Measurements from ENCODE around the gene SNAP25. TPM values are rescaled to one million over a fixed set of nuclear protein-coding genes. Genes with fewer than 3 reads are reported as not detected.

SNAP25 gene
- total and polyA plus RNA-seq, 10 of the 15 experiments (the other 5 are each of a cell fraction or from before 2014, with no cell fraction given), result not detected

DNA sequence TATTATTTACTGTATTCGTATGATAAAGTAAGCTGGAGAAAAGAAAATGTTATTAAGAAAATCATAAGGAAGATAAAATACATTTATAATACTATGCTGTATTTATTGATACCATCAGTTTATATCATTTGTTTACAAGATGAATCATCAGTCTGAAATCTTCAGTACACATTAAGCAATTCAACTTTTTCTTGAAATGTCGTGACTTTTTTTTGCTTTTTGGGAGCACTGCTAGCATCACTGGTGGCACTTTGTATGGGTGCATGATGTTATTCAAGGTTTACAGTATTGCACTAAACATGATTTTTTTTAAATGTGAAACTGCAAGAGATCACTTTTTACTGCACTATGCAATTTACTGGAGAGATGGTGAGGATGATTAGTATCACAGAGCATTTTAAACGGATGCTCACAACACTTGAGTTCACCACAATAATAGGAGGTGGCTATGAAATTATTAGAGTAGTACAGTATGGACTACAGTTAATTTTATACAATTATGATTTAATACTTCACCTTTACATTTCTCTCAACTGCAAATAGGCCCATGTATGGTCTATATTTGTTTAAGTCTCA lies 85.9 kb downstream of the SNAP25 start (continued):
- TF ChIP-seq, protein P1, sequence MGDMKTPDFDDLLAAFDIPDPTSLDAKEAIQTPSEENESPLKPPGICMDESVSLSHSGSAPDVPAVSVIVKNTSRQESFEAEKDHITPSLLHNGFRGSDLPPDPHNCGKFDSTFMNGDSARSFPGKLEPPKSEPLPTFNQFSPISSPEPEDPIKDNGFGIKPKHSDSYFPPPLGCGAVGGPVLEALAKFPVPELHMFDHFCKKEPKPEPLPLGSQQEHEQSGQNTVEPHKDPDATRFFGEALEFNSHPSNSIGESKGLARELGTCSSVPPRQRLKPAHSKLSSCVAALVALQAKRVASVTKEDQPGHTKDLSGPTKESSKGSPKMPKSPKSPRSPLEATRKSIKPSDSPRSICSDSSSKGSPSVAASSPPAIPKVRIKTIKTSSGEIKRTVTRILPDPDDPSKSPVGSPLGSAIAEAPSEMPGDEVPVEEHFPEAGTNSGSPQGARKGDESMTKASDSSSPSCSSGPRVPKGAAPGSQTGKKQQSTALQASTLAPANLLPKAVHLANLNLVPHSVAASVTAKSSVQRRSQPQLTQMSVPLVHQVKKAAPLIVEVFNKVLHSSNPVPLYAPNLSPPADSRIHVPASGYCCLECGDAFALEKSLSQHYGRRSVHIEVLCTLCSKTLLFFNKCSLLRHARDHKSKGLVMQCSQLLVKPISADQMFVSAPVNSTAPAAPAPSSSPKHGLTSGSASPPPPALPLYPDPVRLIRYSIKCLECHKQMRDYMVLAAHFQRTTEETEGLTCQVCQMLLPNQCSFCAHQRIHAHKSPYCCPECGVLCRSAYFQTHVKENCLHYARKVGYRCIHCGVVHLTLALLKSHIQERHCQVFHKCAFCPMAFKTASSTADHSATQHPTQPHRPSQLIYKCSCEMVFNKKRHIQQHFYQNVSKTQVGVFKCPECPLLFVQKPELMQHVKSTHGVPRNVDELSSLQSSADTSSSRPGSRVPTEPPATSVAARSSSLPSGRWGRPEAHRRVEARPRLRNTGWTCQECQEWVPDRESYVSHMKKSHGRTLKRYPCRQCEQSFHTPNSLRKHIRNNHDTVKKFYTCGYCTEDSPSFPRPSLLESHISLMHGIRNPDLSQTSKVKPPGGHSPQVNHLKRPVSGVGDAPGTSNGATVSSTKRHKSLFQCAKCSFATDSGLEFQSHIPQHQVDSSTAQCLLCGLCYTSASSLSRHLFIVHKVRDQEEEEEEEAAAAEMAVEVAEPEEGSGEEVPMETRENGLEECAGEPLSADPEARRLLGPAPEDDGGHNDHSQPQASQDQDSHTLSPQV (IDR thresholded peaks at IDR 0.05), result no peak
- TF ChIP-seq FOS (IDR thresholded peaks at IDR 0.05; ENCODE audit: borderline replicate concordance, extremely low read depth, insufficient read length) (no peak), SRF (IDR thresholded peaks at IDR 0.05; ENCODE audit: low read depth in 2 of 2, low read length in 2 of 2) (no peak), CREB1 (IDR thresholded peaks at IDR 0.05; ENCODE audit: low read depth) (no peak), KDM1A (IDR thresholded peaks at IDR 0.05; ENCODE audit: borderline replicate concordance) (no peak), SUPT20H (IDR thresholded peaks at IDR 0.05; ENCODE audit: borderline replicate concordance, control insufficient read depth, low read depth, low read length) (no peak), ASH2L (IDR thresholded peaks at IDR 0.05; ENCODE audit: borderline replicate concordance, low read depth) (no peak), ZBED1 (IDR thresholded peaks at IDR 0.05; ENCODE audit: borderline replicate concordance) (no peak), EED (IDR thresholded peaks at IDR 0.05; ENCODE audit: low read depth) (no peak), HDAC2 (IDR thresholded peaks at IDR 0.05) (no peak), BHLHE40 (IDR thresholded peaks at IDR 0.05; ENCODE audit: borderline replicate concordance in 1 of 2, low read depth in 2 of 2, low read length in 1 of 2) (no peak), TCF12 (IDR thresholded peaks at IDR 0.05; ENCODE audit: low read depth, low read length) (no peak)
- TF ChIP-seq, protein P2, sequence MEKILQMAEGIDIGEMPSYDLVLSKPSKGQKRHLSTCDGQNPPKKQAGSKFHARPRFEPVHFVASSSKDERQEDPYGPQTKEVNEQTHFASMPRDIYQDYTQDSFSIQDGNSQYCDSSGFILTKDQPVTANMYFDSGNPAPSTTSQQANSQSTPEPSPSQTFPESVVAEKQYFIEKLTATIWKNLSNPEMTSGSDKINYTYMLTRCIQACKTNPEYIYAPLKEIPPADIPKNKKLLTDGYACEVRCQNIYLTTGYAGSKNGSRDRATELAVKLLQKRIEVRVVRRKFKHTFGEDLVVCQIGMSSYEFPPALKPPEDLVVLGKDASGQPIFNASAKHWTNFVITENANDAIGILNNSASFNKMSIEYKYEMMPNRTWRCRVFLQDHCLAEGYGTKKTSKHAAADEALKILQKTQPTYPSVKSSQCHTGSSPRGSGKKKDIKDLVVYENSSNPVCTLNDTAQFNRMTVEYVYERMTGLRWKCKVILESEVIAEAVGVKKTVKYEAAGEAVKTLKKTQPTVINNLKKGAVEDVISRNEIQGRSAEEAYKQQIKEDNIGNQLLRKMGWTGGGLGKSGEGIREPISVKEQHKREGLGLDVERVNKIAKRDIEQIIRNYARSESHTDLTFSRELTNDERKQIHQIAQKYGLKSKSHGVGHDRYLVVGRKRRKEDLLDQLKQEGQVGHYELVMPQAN (conservative IDR thresholded peaks at IDR 0.05), result no peak
- TF ChIP-seq, protein P3, sequence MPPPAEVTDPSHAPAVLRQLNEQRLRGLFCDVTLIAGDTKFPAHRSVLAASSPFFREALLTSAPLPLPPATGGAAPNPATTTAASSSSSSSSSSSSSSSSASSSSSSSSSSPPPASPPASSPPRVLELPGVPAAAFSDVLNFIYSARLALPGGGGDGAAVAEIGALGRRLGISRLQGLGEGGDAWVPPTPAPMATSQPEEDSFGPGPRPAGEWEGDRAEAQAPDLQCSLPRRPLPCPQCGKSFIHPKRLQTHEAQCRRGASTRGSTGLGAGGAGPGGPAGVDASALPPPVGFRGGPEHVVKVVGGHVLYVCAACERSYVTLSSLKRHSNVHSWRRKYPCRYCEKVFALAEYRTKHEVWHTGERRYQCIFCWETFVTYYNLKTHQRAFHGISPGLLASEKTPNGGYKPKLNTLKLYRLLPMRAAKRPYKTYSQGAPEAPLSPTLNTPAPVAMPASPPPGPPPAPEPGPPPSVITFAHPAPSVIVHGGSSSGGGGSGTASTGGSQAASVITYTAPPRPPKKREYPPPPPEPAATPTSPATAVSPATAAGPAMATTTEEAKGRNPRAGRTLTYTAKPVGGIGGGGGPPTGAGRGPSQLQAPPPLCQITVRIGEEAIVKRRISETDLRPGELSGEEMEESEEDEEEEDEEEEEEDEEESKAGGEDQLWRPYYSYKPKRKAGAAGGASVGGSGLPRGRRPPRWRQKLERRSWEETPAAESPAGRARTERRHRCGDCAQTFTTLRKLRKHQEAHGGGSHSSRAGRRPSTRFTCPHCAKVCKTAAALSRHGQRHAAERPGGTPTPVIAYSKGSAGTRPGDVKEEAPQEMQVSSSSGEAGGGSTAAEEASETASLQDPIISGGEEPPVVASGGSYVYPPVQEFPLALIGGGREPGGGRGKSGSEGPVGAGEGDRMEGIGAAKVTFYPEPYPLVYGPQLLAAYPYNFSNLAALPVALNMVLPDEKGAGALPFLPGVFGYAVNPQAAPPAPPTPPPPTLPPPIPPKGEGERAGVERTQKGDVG (CRISPR knock-in tag; IDR thresholded peaks at IDR 0.05), result no peak
- TF ChIP-seq, protein P4, sequence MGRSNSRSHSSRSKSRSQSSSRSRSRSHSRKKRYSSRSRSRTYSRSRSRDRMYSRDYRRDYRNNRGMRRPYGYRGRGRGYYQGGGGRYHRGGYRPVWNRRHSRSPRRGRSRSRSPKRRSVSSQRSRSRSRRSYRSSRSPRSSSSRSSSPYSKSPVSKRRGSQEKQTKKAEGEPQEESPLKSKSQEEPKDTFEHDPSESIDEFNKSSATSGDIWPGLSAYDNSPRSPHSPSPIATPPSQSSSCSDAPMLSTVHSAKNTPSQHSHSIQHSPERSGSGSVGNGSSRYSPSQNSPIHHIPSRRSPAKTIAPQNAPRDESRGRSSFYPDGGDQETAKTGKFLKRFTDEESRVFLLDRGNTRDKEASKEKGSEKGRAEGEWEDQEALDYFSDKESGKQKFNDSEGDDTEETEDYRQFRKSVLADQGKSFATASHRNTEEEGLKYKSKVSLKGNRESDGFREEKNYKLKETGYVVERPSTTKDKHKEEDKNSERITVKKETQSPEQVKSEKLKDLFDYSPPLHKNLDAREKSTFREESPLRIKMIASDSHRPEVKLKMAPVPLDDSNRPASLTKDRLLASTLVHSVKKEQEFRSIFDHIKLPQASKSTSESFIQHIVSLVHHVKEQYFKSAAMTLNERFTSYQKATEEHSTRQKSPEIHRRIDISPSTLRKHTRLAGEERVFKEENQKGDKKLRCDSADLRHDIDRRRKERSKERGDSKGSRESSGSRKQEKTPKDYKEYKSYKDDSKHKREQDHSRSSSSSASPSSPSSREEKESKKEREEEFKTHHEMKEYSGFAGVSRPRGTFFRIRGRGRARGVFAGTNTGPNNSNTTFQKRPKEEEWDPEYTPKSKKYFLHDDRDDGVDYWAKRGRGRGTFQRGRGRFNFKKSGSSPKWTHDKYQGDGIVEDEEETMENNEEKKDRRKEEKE (IDR thresholded peaks at IDR 0.05), result no peak
